NCI-H187 treated with DMSO at 0.1 percent for 48 hours (cell line): Measurements from ENCODE around the gene DNMT3L.
"Not testable (repeated sequence)": the region's sequence is repeated elsewhere in the genome, so short reads cannot be mapped to it uniquely, and the experiment has no call there.

Experiments used
- DNase-seq: peaks from one replicate; lab custom pipeline; 2025; lab: John Stamatoyannopoulos, UW

The DNMT3L gene

GRCh38 chr21:44247904-44248303, 13.8 kb downstream of the DNMT3L start:
- not testable (repeated sequence) for DNase-seq

GRCh38 chr21:44243980-44244379, 17.7 kb downstream of the DNMT3L start:
- DNase-seq, result not testable (repeated sequence)

- not testable (repeated sequence) for DNase-seq
Measured at GRCh38 chr21:44241281-44241680, 20.4 kb downstream of the DNMT3L start.

GRCh38 chr21:44240842-44241241, 20.9 kb downstream of the DNMT3L start, which contains the start of gene ICOSLG:
TSS of gene ICOSLG (minus strand) at chr21:44240943. CDS start at chr21:44240817, 126 bp downstream.
- DNase-seq, result not testable (repeated sequence)

GRCh38 chr21:44240353-44240752, 21.3 kb downstream of the DNMT3L start:
- not testable (repeated sequence) for DNase-seq

GRCh38 chr21:44229561-44229960, 32.1 kb downstream of the DNMT3L start:
- not testable (repeated sequence) for DNase-seq

- DNase-seq, result not testable (repeated sequence)
Measured at GRCh38 chr21:44228109-44228508, 33.6 kb downstream of the DNMT3L start.

- DNase-seq, result not testable (repeated sequence)
Measured at GRCh38 chr21:44227614-44228013, 34.1 kb downstream of the DNMT3L start.

- not testable (repeated sequence) for DNase-seq
Measured at GRCh38 chr21:44225605-44226004, 36.1 kb downstream of the DNMT3L start.

GRCh38 chr21:44223334-44223733, 38.4 kb downstream of the DNMT3L start:
- not testable (repeated sequence) for DNase-seq

- not testable (repeated sequence) for DNase-seq
Measured at GRCh38 chr21:44220674-44221073, 41.0 kb downstream of the DNMT3L start.

- DNase-seq, result not testable (repeated sequence)
Measured at GRCh38 chr21:44218461-44218860, 43.2 kb downstream of the DNMT3L start.

GRCh38 chr21:44211978-44212377, 49.7 kb downstream of the DNMT3L start:
- DNase-seq, result not testable (repeated sequence)

GRCh38 chr21:44211574-44211973, 50.1 kb downstream of the DNMT3L start:
- not testable (repeated sequence) for DNase-seq

- DNase-seq, result not testable (repeated sequence)
Measured at GRCh38 chr21:44207860-44208646, 53.6 kb downstream of the DNMT3L start.

- DNase-seq, result not testable (repeated sequence)
Measured at GRCh38 chr21:44206698-44207676, 54.7 kb downstream of the DNMT3L start.

GRCh38 chr21:44206187-44206586, 55.5 kb downstream of the DNMT3L start:
- DNase-seq, result not testable (repeated sequence)

GRCh38 chr21:44202590-44203299, 59.0 kb downstream of the DNMT3L start:
- DNase-seq, result not testable (repeated sequence)

GRCh38 chr21:44199997-44200396, 61.7 kb downstream of the DNMT3L start:
- DNase-seq, result not testable (repeated sequence)

GRCh38 chr21:44199448-44199847, 62.2 kb downstream of the DNMT3L start:
- DNase-seq, result no peak

GRCh38 chr21:44197156-44197516, 64.6 kb downstream of the DNMT3L start:
- not testable (repeated sequence) for DNase-seq
